ENCODE data around the gene PSMB4. TPM values are rescaled to one million over a fixed set of nuclear protein-coding genes. Genes with fewer than 3 reads are reported as not detected.

PSMB4 gene
- total and polyA plus RNA-seq, 9 donors: 158 to 211 (median 185) TPM

GRCh38 chr1:151367658-151368392 is 31.5 kb upstream of the PSMB4 start:
- DNase-seq: no peak
- WGBS (ENCODE audit: insufficient coverage): 100% methylated on average over 1 of the region's 8 CpGs
- Histone ChIP-seq H3K4me1 (ENCODE audit: control insufficient read depth, insufficient read depth, low read length) (peaks cover 41% of the 10 kb centered on the region), H3K4me3 (ENCODE audit: low read length) (no peak overlapping the region), H3K36me3 (ENCODE audit: control insufficient read depth, insufficient read depth, low read length) (peaks cover 40% of the 10 kb centered on the region), H3K27ac (ENCODE audit: low read length) (no peak overlapping the region), H3K27me3 (ENCODE audit: control insufficient read depth, insufficient read depth, low read length) (no peaks in the 10 kb centered on the region), H3K9me3 (replicated peaks; ENCODE audit: control insufficient read depth, low read depth, low read length) (peaks cover 2% of the 10 kb centered on the region)

- no peak for DNase-seq
- Histone ChIP-seq H3K27me3 (ENCODE audit: control insufficient read depth, insufficient read depth, low read length) (no peaks in the 10 kb centered on the region), H3K36me3 (ENCODE audit: control insufficient read depth, insufficient read depth, low read length) (peaks cover 36% of the 10 kb centered on the region), H3K27ac (ENCODE audit: low read length) (no peak overlapping the region), H3K4me1 (ENCODE audit: control insufficient read depth, insufficient read depth, low read length) (peaks cover 45% of the 10 kb centered on the region), H3K9me3 (replicated peaks; ENCODE audit: control insufficient read depth, low read depth, low read length) (no peaks in the 10 kb centered on the region), H3K4me3 (ENCODE audit: low read length) (no peak overlapping the region)
- 90% methylated on average over 19 of the region's 20 CpGs for WGBS (ENCODE audit: insufficient coverage)
Measured at GRCh38 chr1:151368393-151369301, 30.7 kb upstream of the PSMB4 start.

- H3K4me1 ChIP-seq (ENCODE audit: control insufficient read depth, insufficient read depth, low read length): peaks cover 45% of the 10 kb centered on the region
- no peak overlapping the region for H3K4me3 ChIP-seq (ENCODE audit: low read length)
- peaks cover 34% of the 10 kb centered on the region for H3K36me3 ChIP-seq (ENCODE audit: control insufficient read depth, insufficient read depth, low read length)
- H3K27ac ChIP-seq (ENCODE audit: low read length): no peak overlapping the region
- 83% methylated on average over 6 of the region's 7 CpGs for WGBS (ENCODE audit: insufficient coverage)
- no peak for DNase-seq
- no peaks in the 10 kb centered on the region for H3K27me3 ChIP-seq (ENCODE audit: control insufficient read depth, insufficient read depth, low read length)
- no peaks in the 10 kb centered on the region for H3K9me3 ChIP-seq (replicated peaks; ENCODE audit: control insufficient read depth, low read depth, low read length)
Measured at GRCh38 chr1:151369302-151369610, 30.1 kb upstream of the PSMB4 start.

GRCh38 chr1:151369621-151370048 is 29.7 kb upstream of the PSMB4 start:
- Histone ChIP-seq H3K27me3 (ENCODE audit: control insufficient read depth, insufficient read depth, low read length) (no peaks in the 10 kb centered on the region), H3K4me3 (ENCODE audit: low read length) (no peak overlapping the region), H3K4me1 (ENCODE audit: control insufficient read depth, insufficient read depth, low read length) (peaks cover 45% of the 10 kb centered on the region), H3K9me3 (replicated peaks; ENCODE audit: control insufficient read depth, low read depth, low read length) (no peaks in the 10 kb centered on the region), H3K36me3 (ENCODE audit: control insufficient read depth, insufficient read depth, low read length) (peaks cover 30% of the 10 kb centered on the region), H3K27ac (ENCODE audit: low read length) (no peak overlapping the region)
- no peak for DNase-seq
- WGBS (ENCODE audit: insufficient coverage): 90% methylated on average over 8 of the region's 15 CpGs

GRCh38 chr1:151370211-151370911 is 29.0 kb upstream of the PSMB4 start:
- H3K4me1 ChIP-seq (ENCODE audit: control insufficient read depth, insufficient read depth, low read length): peaks cover 45% of the 10 kb centered on the region
- no peak overlapping the region for H3K4me3 ChIP-seq (ENCODE audit: low read length)
- DNase-seq: peak; percentile 59
- 36% methylated on average over 5 of the region's 6 CpGs for WGBS (ENCODE audit: insufficient coverage)
- H3K27ac ChIP-seq (ENCODE audit: low read length): no peak overlapping the region
- no peaks in the 10 kb centered on the region for H3K9me3 ChIP-seq (replicated peaks; ENCODE audit: control insufficient read depth, low read depth, low read length)
- peaks cover 23% of the 10 kb centered on the region for H3K36me3 ChIP-seq (ENCODE audit: control insufficient read depth, insufficient read depth, low read length)
- no peaks in the 10 kb centered on the region for H3K27me3 ChIP-seq (ENCODE audit: control insufficient read depth, insufficient read depth, low read length)

- 50% methylated on average over 3 of the region's 9 CpGs for WGBS (ENCODE audit: insufficient coverage)
- H3K4me1 ChIP-seq (ENCODE audit: control insufficient read depth, insufficient read depth, low read length): peaks cover 45% of the 10 kb centered on the region
- peak overlapping the region; percentile 64 for H3K27ac ChIP-seq (ENCODE audit: low read length)
- H3K9me3 ChIP-seq (replicated peaks; ENCODE audit: control insufficient read depth, low read depth, low read length): no peaks in the 10 kb centered on the region
- peaks cover 15% of the 10 kb centered on the region for H3K36me3 ChIP-seq (ENCODE audit: control insufficient read depth, insufficient read depth, low read length)
- H3K27me3 ChIP-seq (ENCODE audit: control insufficient read depth, insufficient read depth, low read length): no peaks in the 10 kb centered on the region
- peak overlapping the region; percentile 43 for H3K4me3 ChIP-seq (ENCODE audit: low read length)
- peak; percentile 69 for DNase-seq
Measured at GRCh38 chr1:151371370-151372057, 27.9 kb upstream of the PSMB4 start.

- Histone ChIP-seq H3K4me1 (ENCODE audit: control insufficient read depth, insufficient read depth, low read length) (peaks cover 45% of the 10 kb centered on the region), H3K27ac (ENCODE audit: low read length) (peak within 1 kb of the TSS; percentile 64), H3K4me3 (ENCODE audit: low read length) (peak within 1 kb of the TSS; percentile 43), H3K9me3 (replicated peaks; ENCODE audit: control insufficient read depth, low read depth, low read length) (no peaks in the 10 kb centered on the region), H3K36me3 (ENCODE audit: control insufficient read depth, insufficient read depth, low read length) (peaks cover 13% of the 10 kb centered on the region), H3K27me3 (ENCODE audit: control insufficient read depth, insufficient read depth, low read length) (no peaks in the 10 kb centered on the region)
- DNase-seq: peak; percentile 87
- WGBS (ENCODE audit: insufficient coverage): 16% methylated on average over 6 of the region's 11 CpGs
Measured at GRCh38 chr1:151372058-151372934, 27.1 kb upstream of the PSMB4 start, which contains the start of gene SELENBP1. Gene SELENBP1 (minus strand): TSS chr1:151372705. CDS start chr1:151372641, 64 bp downstream.

GRCh38 chr1:151373196-151373595 is 26.2 kb upstream of the PSMB4 start:
- WGBS (ENCODE audit: insufficient coverage): 87% methylated on average over 12 of the region's 14 CpGs
- Histone ChIP-seq H3K9me3 (replicated peaks; ENCODE audit: control insufficient read depth, low read depth, low read length) (no peaks in the 10 kb centered on the region), H3K36me3 (ENCODE audit: control insufficient read depth, insufficient read depth, low read length) (peaks cover 7% of the 10 kb centered on the region), H3K27ac (ENCODE audit: low read length) (no peak overlapping the region), H3K27me3 (ENCODE audit: control insufficient read depth, insufficient read depth, low read length) (no peaks in the 10 kb centered on the region), H3K4me1 (ENCODE audit: control insufficient read depth, insufficient read depth, low read length) (peaks cover 42% of the 10 kb centered on the region), H3K4me3 (ENCODE audit: low read length) (no peak overlapping the region)
- no peak for DNase-seq

Measured in muscle of leg (tissue), 11 donors.